Testis (tissue), 3 donors: ENCODE measurements around the gene VDR. TPM values are rescaled to one million over a fixed set of nuclear protein-coding genes. Genes with fewer than 3 reads are reported as not detected.
A peak's percentile ranks its signal among the peaks of the same experiment; 100 is the strongest.

Experiments
- DNase-seq: peaks from one replicate; pipeline ENCODE4 v3.0.0-alpha.2; 2019
- H3K27ac ChIP-seq, 2 donors: fragments of 200-600 bp; sonication (generic); one replicate each; pipeline ENCODE4 v1.5.1; 2019
- H3K27me3 ChIP-seq: fragments of 200-600 bp; sonication (generic); one replicate; pipeline ENCODE4 v1.5.1; 2019
- H3K36me3 ChIP-seq: fragments of 200-600 bp; sonication (generic); one replicate; pipeline ENCODE4 v1.5.1; 2017; ENCODE audit warnings: low read depth; ENCODE audit errors: missing control alignments
- H3K4me1 ChIP-seq: fragments of 200-600 bp; sonication (generic); one replicate; pipeline ENCODE4 v1.5.1; 2019
- H3K4me3 ChIP-seq, 2 donors: fragments of 200-600 bp; sonication (generic); one replicate each; pipeline ENCODE4 v1.5.1; 2017 to 2019
- H3K9me3 ChIP-seq: fragments of 200-600 bp; sonication (generic); one replicate; pipeline ENCODE4 v1.5.1; 2017
- POLR2A ChIP-seq: fragments of 450-650 bp; IDR thresholded peaks from one replicate; pipeline ENCODE4 v1.6.1; 2017; ENCODE audit warnings: antibody characterized with exemption, mild to moderate bottlenecking, moderate library complexity
- WGBS, 2 donors: methylation state at CpG; one replicate each; pipeline ENCODE4 v1.1.5; 2018; 5-methylcytosine and 5-hydroxymethylcytosine counted together
- intact Hi-C: fragments of 100-400 bp; cut with DNase I; formaldehyde crosslinking; loops from one replicate; pipeline ENCODE4 v1.15.1; 2023; ENCODE audit warnings: low total_unique reads
- polyA plus RNA-seq: library from polyadenylated mRNA; stranded (reverse); fragments of 350-450 nt; fragmentation: Illumina TruSeq; extraction: RNeasy Lipid Tissue Mini Kit (QIAGEN cat#74804); gene quantifications from one replicate; pipeline ENCODE4 v1.2.3, GENCODE V29; 2014; ENCODE audit warnings: low read depth, low replicate concordance; ENCODE audit not compliant: insufficient read depth
- total RNA-seq, 2 donors: library from RNA; depleted of rRNA; stranded (reverse); fragments of >200 nt; gene quantifications; one replicate each; pipeline ENCODE4 v1.2.3, GENCODE V29; 2016
- TF ChIP-seq, protein P1 (sequence below), 3 experiments: fragments of 450-650 bp in 2 of 3; fragments of 200-600 bp in 1 of 3; sonication (generic) in 1 of 3; IDR thresholded peaks; one replicate each; pipeline ENCODE4 v1.5.1; 2016 to 2019; ENCODE audit warnings: antibody characterized with exemption in 3 of 3, mild to moderate bottlenecking in 2 of 3, moderate library complexity in 1 of 3

The VDR gene
- total and polyA plus RNA-seq, 3 donors from 2014 or later: 1.4 to 3.7 (median 2.9) TPM

DNA sequence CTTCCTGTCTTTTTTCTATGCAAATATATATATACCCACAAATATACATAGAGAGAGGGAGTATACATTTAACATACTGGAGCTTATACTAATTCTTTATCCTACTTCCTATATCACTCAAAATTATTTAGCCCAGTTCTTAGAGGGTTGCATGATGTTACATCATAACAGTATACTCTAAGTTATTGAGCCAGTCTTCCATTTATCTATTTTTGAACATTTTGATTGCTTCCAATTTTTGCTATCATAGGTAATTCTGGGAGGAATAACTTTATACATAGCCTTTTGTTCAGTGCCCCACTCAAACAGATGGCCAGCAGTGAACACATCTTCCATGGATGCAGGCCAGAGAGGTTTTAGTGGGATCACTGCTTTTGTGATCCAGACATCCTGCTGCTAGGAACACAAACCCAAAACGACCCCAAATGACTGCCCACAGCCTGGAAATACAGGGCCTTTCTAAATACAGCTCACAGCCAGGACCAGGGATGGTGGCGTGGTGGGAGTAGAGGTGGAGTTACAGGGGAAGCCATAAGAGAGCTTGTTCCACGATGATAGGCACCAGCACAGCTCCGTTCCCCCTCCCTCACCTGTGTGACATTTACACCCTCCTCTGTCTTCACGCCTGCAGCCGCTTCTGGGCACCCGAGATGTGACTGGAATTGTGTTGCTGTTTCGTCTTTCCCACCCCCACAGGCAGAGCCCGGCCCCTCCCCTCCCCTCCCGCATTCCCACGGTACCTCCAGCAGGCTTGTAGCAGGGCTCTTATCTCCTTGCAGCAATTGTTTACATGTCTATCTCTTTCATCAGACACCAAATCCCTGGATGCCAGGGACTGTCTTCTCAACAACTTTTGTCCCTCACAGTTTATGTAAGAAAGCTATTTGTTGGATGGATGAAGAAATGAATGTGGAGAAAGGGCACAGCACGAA is 54.4 kb downstream of the VDR start:
- Histone ChIP-seq H3K9me3 (no peaks in the 10 kb centered on the region), H3K27me3 (no peaks in the 10 kb centered on the region), H3K4me3 (no peak overlapping the region), H3K36me3 (no peaks in the 10 kb centered on the region), H3K27ac (no peak overlapping the region), H3K4me1 (peaks cover 20% of the 10 kb centered on the region)
- TF ChIP-seq POLR2A: no peak
- TF ChIP-seq, protein P1, sequence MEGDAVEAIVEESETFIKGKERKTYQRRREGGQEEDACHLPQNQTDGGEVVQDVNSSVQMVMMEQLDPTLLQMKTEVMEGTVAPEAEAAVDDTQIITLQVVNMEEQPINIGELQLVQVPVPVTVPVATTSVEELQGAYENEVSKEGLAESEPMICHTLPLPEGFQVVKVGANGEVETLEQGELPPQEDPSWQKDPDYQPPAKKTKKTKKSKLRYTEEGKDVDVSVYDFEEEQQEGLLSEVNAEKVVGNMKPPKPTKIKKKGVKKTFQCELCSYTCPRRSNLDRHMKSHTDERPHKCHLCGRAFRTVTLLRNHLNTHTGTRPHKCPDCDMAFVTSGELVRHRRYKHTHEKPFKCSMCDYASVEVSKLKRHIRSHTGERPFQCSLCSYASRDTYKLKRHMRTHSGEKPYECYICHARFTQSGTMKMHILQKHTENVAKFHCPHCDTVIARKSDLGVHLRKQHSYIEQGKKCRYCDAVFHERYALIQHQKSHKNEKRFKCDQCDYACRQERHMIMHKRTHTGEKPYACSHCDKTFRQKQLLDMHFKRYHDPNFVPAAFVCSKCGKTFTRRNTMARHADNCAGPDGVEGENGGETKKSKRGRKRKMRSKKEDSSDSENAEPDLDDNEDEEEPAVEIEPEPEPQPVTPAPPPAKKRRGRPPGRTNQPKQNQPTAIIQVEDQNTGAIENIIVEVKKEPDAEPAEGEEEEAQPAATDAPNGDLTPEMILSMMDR (IDR thresholded peaks at IDR 0.05): no peak
- peak; percentile 36 for DNase-seq
- 64 to 68% methylated on average over 12 of the region's 12 CpGs for WGBS, 2 donors
- intact Hi-C loops: no loop called here

DNA sequence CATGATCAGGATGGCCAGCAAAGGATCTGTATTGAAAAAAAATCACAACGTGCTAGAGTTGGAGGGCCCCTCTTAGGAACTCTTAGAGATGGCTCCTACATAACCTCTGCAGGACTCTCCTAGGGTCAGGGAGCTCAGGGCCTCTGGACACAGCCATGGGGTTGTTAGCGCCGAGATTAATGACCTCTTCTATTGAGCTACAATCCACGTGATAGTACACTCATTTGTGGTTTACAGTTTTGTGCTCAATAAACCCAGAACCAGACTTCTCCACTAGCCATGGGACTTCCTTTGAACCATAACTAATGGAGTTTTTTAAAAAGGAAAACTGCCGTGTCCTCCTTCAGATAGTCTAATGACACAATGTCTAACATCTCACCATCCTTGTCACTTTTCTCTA is 55.5 kb downstream of the VDR start:
- H3K9me3 ChIP-seq: no peaks in the 10 kb centered on the region
- no peaks in the 10 kb centered on the region for H3K36me3 ChIP-seq
- peaks cover 24% of the 10 kb centered on the region for H3K4me1 ChIP-seq
- 65 to 81% methylated on average over 5 of the region's 5 CpGs for WGBS, 2 donors
- no peak for TF ChIP-seq POLR2A
- no peak for DNase-seq
- H3K4me3 ChIP-seq: no peak overlapping the region
- intact Hi-C loops: no loop called here
- H3K27me3 ChIP-seq: no peaks in the 10 kb centered on the region
- H3K27ac ChIP-seq: no peak overlapping the region

DNA sequence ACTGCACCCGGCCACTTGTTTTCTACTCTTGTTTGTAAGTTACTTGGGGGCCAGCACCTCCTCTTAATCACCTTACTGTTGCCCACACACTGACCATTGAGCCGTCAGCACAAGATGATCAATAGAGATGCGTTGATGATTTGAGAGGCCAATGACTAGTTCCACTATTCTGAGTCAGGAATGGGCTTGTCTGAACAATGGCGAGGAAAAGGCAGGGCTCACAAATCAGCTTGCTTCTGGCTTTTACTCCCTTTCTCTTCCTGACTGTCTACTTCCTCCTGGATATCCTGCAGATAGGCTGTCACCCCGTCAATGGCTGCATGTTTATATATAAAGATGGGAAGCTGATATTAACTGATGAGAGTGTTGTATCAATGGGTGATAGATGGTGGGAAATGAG is 55.9 kb downstream of the VDR start:
- H3K4me3 ChIP-seq: no peak overlapping the region
- no peak overlapping the region for H3K27ac ChIP-seq
- H3K4me1 ChIP-seq: peaks cover 24% of the 10 kb centered on the region
- H3K36me3 ChIP-seq: no peaks in the 10 kb centered on the region
- DNase-seq: no peak
- 84 to 94% methylated on average over 5 of the region's 5 CpGs for WGBS, 2 donors
- H3K9me3 ChIP-seq: no peaks in the 10 kb centered on the region
- no peak for TF ChIP-seq POLR2A
- TF ChIP-seq, protein P1 (IDR thresholded peaks at IDR 0.05): no peak
- H3K27me3 ChIP-seq: no peaks in the 10 kb centered on the region
- intact Hi-C loops: no loop called here

DNA sequence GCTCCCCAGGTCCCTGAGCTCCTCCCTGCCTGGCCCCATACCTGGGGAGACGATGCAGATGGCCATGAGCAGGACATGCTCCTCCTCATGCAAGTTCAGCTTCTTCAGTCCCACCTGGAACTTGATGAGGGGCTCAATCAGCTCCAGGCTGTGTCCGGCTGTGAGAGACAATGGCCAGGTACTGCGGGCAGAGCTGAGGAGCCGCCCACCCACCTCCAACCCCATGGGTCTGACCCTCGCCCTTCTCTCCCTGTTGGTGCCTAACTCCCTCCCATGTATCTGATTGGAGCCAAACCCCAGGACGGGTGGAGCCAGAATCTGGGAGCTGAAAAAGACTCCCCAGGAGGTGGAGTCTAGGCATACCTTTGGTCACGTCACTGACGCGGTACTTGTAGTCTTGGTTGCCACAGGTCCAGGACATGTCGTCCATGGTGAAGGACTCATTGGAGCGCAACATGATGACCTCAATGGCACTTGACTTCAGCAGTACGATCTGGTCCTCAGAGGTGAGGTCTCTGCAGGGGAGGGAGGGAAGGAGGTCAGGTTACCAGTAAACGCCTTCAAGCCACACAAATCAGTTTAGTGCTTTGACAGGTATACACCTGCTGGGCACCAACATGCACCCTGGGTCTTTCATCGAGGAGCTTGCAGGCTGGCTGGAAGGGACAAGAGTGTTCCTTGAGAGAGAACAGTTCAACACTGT is 58.3 kb downstream of the VDR start:
- no peak overlapping the region for H3K27ac ChIP-seq
- no peak for DNase-seq
- intact Hi-C loops: no loop called here
- no peaks in the 10 kb centered on the region for H3K9me3 ChIP-seq
- no peaks in the 10 kb centered on the region for H3K27me3 ChIP-seq
- H3K4me3 ChIP-seq: no peak overlapping the region
- H3K36me3 ChIP-seq: no peaks in the 10 kb centered on the region
- 89 to 93% methylated on average over 12 to 14 of the region's 14 CpGs for WGBS, 2 donors
- H3K4me1 ChIP-seq: peaks cover 9% of the 10 kb centered on the region
- no peak for TF ChIP-seq POLR2A
- TF ChIP-seq, protein P1 (IDR thresholded peaks at IDR 0.05): no peak

DNA sequence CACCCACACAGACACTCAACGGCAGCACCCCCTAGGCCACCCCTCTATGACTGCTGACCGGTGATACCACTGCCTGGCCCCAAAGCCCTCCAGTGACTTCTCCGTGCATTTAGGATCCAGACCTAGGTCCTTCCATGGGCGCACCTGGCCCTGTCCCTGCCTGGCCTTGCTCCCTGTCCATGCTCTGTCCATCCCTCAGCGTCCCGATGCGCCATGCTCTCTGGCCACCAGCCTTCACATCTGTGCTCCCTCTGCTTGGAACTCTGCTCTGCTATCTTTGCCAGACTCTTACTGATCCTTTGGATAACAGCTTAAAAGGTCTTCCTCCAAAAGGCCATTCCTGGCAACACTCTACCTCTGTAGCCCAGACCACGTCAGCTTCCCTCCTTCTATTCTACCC is 59.7 kb downstream of the VDR start:
- DNase-seq: no peak
- Histone ChIP-seq H3K27ac (no peak overlapping the region), H3K36me3 (no peaks in the 10 kb centered on the region), H3K4me1 (peaks cover 4% of the 10 kb centered on the region), H3K4me3 (no peak overlapping the region), H3K27me3 (no peaks in the 10 kb centered on the region), H3K9me3 (no peaks in the 10 kb centered on the region)
- 87 to 92% methylated on average over 8 of the region's 8 CpGs for WGBS, 2 donors
- TF ChIP-seq, protein P1 (IDR thresholded peaks at IDR 0.05): no peak
- TF ChIP-seq POLR2A: no peak
- intact Hi-C loops: no loop called here
